Measurements from ENCODE around the gene CEP85L.

DNA sequence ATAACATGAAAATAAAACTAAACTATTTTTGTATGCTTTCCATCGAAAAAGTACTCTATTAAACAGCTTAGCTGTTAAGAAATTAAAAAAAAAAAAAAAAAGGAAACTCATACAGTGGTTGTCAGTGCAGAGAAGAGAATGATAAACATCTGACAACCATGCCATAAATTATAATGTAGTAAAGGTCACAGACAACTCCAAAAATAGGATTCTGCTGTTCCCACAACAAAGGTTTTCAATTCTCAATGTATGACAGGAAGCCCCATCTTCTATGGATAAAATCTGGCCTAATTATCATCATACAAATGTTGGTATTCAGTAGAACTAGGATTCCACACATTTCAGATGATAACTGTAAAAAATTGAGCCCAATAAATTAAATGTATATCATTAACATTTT lies 98.3 kb downstream of the CEP85L start:
- TF ChIP-seq CTCF (IDR thresholded peaks at IDR 0.05) = no peak
- TF ChIP-seq POLR2AphosphoS5 (IDR thresholded peaks at IDR 0.05) = no peak

Data from transverse colon (tissue), 4 donors.